NCI-H146 treated with DMSO at 0.1 percent for 48 hours (cell line): ENCODE results near the gene NDE1.
"Not testable (repeated sequence)": the region's sequence is repeated elsewhere in the genome, so short reads cannot be mapped to it uniquely, and the experiment has no call there.

Experiments used
- DNase-seq: peaks from one replicate; lab custom pipeline; 2025; ENCODE audit not compliant: unreplicated experiment; lab: John Stamatoyannopoulos, UW

Gene NDE1, protein sequence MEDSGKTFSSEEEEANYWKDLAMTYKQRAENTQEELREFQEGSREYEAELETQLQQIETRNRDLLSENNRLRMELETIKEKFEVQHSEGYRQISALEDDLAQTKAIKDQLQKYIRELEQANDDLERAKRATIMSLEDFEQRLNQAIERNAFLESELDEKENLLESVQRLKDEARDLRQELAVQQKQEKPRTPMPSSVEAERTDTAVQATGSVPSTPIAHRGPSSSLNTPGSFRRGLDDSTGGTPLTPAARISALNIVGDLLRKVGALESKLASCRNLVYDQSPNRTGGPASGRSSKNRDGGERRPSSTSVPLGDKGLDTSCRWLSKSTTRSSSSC

DNA sequence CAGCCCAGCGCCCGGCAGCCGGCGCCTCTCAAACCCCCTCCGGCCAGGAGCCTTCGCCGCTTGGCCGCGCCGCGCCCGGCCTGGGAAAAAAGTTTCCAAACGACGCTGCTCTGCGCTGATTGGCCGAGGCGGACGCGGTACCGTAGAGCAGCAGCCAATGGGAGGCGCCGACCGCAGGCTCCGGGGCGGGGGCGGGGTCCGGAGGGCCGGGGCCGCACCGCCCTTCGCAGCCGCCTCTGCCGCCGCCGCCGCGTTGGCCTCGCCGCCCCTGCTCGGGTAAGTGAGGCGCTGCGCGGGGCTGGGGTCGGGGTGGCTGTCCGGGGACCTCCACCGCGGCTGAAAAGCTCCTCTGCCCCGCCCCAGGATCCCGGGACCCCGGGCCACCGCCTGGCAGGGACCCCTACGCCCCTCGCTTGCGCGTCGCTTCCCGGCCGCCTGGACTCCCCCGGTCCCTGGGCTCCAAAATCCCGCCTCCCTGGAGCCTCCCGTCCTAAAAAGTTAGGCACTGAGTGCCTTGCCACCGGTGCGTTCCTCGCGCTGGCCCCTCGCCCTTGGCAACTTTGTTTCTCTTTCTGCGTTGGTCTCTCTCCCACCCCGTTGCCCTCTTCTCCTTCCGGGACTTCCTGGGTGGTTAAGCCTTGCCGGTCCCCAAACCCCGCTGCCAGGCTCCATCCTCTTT lies at the start of gene NDE1:
TSS of gene NDE1 (plus strand) at position 227 of the 679 bp plus-strand sequence. CDS start 14,534 bp downstream, outside the sequence.
- DNase-seq = peak; percentile 85

DNA sequence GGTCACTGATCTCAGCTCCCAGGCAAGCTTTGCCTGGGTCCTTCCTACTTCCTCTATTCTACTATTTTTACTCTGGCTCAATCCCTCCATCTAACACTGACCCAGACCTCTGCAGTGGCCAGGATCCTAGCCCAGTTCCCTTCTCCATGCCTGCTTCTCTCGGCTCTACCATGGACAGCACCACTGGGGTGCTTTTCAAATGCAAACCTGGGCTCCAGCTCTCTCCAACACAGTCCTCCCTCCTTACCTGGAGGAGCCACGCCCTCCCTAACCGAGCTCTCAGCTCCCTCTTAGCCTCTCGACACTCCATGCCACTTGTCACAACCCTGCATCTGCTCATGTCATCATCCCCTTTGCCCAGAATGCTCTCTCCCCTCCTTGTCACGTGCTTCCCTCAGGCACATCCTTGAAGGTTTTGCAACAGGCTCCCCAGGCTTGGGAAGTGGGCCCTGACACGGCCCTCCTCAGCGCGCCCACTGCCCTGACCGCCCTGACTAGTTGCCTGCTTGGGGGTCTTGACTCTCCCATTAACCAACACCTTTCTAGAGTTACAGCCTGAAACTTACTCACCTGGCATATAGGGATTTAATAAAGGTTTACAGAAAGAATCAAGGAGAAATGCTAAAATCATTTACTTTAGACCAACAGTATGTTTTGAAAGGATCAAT lies 48.7 kb upstream of the NDE1 start:
- DNase-seq = no peak

DNA sequence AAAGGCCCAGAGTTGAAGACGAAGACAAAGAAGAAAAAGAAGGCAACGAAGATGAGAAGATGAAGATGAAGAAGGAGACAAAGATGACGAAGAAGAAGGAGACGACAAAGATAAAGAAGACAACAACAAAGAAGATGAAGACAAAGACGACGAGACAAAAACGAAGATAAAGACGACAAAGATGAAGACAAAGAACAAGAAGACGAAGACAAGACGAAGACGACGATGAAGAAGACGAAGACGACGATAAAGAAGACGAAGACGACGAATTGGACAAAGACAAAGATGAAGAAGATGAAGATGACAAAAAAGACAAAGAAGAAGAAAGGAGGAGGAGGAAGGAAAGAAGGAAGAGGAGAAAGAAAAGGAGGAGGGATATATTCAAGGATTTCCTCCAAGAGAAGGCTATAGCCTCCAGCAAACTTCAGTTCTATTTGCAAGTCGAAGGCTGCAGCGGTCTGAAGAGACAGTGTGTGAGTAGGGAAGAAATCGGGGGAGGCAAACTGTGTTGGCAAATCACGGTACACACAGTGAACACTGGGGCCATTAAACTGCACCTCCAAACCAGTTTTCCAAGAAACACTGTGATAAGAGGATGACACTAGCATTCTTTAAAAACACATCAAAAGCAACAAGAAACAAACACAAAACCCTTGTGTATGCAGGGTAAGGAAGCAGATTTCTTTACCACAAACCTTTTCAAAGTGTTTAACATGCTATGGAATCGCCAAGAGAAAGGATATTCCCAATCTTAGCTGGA lies 47.6 kb upstream of the NDE1 start:
- DNase-seq = no peak

DNA sequence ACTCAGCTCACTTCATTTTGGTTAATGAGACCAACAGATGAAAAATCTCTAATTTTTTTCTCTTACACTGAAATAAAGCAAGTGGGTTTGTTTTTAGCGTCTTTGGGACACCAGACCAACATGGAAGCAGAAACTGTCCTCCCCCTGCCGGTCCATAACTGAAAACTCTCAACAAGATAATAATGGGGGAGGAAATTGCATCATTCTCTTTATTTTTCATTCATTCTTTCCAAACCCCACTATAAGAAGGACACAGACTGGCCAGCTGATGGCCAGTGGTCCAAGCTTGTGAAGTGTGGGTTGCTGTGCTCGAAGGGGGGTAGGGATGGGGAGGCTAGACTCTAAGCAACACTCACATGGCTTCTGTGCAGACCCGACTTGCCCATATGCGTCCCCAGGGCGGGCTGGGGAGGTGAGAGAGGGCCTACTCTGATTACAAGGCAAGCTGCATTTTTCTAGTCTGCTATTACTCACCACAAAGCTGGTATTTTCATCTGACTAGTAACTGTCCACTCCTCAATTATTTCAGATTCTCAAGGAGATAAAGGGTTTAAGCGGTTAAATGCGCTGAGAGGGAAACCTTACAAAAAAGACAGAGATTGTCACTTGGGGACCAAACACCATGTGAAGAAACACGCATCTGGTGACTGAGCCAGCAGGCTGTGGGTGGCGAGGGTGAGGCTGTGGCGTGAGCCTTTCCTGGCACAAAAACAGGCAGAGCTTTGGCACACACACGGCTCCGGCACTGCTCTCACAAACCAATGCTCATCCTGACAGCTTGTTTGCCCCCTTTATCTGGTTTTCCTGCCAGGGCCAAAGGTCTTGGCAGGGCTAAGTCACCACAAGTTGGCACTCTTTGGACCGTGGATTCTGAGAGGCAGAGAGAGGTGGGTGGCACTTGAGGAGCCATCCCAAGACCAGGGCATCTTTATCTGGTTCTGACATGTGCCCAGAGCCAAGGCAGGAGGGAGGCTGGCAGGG lies 45.3 kb upstream of the NDE1 start:
- DNase-seq = no peak

DNA sequence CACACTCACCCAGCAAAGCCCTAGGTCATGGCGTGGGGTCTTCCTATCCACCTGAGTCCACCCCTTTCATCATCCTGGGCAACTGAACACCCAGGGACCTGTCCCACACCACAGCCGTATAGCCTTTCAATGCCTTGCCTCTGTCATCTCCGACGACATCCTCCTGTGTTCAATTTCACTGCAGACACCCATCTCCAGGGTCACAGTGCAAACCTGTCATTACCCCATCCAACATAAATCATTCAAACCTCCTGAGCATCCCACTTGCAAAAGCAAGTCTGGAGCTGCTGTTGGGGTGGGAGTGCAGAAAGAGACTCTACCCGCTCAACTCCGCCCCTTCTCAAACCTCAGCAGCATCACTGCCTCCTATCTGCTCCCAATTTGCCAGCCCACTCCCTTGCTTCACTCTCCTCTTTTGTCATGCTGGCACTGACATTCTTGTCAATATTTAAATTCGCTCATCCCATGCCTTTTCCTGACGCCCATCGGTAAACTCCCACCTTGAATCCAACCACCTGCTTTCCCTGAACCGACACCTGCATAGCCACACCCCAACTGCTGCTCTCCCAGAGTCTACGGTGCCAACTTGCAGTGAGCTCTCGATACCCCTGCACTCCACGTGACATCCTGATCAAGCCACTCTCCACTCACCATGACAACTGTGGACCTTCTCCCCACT lies 44.1 kb upstream of the NDE1 start:
- DNase-seq = no peak

DNA sequence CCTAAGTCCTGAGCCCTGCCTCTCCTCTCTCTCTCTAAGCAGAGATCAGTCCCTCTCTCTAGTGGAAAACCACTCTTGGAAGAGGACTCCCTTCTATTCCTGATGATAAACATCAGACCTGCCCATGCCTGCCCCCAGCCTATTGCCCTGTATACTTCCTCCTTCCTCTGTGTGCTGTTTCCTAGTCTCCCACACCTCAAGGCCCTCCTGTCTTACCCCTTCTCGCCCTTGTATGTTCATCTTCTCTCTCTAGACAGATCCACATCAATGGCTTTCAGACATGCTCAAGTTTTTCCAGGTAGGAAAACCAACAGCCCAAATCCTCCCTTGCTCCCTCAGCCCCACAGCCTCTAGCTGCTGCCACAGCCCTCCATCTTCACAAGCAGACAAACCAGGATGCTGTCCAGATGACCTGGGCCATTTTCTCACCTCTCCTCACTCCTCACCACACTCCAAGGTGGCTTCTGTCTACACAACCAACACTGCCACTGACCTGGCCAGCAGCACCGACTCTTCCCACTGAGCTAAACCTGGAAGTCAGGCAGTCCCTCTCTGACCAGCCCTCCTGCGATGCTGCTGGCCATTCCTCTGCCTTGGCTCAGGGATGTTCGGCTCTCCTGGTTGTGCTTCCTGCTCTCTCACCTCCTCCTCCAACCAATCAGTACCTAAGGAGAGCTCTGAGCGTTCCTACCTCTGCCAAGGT lies 43.4 kb upstream of the NDE1 start:
- DNase-seq = no peak

DNA sequence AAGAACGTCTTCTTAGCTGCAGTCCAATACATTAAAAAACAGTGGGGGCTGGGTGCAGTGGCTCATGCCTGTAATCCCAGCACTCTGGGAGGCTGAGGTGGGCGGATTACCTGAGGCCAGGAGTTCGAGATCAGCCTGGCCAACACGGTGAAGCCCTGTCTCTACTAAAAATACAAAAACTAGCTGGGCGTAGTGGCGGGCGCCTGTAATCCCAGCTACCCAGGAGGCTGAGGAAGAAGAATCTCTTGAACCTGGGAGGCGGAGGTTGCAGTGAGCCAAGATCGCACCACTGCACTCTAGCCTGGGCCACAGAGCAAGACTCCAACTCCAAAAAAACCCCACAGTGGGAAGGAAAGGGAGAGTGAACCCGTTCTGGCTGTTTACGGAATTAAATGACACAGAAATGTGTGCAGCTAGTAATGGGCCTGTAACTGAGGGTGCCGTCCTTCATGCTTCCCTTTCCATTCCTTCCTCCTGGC lies 42.8 kb upstream of the NDE1 start:
- not testable (repeated sequence) for DNase-seq

DNA sequence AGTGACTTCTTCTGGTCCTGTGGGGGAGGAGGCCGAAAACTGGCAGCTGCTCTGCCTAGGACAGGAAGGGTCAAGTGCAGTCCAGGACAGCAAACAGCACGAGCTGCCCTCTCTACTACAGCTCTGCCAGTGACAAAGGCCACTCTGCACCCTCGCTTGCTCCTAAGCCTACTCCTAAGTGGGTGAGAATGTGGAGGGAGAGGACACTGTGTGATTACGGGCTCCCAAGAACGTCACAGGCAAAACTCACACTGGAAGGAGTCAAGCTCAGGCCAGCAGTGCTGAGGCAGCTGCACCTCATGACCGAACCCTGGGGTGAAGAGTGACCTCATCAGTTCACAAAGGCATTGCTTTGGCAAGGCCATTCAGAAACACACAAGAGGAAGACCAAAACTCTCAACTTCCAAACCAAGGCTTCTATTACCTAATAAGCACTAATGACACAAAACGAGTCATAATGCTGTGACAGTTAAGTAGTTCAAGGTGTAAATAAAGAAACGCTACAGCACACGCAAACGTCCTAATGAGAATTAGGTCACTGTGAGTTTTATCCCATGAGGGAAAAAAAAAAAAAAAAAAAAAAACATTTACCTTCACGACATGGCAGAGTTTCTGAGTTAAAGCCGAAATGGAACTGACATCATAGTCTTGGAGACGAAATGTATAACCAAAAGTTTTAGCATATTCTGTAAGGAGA lies 42.2 kb upstream of the NDE1 start:
- DNase-seq = no peak

DNA sequence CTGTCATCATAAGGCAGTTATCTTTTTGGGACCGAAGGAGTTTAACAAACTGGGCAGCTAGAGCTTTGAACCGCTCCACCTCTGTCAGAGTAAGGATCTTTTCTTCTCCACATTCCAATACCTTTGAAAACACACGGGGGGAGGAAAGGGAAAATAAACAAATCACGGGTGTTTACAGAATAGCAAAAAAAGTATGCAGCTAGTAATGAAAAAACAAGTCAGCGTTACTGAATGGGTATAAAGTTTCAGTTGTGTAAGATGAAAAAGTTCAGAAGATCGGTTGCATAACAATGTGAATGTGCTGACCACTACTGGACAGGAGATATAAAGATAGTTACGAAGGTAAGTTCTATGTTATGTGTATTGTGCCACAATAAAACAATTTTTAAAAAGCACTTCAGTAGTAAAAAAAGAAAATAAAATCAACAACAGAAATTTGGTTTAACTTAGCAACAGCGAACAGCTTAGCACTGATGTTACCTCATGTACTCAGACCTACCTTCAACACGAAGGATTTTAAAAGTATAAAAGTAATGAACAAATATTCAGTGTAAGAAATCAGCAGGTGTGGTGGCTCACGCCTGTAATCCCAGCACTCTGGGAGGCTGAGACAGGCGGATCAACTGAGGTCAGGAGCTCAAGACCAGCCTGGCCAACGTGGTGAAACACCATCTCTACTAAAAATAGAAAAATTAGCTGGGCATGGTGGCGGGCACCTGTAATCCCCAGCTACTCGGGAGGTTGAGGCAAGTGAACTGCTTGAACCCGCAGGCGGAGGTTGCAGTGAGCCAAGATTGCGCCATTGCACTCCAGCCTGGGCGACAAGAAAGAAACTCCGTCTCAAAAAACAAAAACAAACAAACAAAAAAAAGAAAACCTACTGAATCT lies 41.4 kb upstream of the NDE1 start:
- DNase-seq = no peak

DNA sequence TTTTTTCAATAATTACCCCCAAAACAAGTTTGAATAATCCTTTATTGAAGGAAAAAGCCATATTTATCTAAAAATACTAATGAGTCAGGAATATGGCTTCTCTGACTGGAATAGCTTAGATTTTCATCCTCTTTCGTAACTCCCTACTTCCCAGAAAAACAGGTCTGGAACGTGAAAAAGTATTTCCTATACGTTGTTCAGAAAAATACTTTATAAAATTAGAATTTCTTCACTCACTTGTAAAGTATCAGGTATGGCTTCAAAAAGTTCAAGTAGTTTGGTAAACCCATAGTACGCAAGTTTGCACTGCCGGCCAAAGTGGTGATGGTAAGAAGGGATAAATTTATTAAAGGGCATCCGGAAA lies 40.8 kb upstream of the NDE1 start:
- no peak for DNase-seq

DNA sequence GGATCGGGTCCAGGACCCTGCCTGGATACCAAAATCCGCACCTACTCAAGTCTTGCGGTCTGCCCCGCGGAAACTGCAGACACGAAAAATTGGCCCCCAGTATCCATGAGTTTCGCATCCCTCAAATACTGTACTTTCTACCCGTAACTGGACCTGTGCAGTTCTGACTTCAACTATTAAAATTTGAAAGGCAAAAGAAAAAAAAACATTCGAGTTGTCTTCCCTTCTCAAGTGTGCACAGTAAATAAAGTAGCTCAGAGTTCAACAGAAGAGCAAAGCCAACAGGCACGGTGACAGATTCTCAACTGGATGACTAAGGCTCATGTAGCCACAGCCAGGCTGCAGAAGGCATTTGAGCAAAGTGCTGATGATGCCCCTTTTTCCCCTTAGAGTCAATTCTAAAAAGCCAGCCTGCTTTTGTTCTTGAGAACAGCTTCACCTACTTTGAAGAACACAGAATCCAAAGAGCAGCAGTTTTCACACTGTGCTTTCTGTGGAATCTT lies 39.6 kb upstream of the NDE1 start:
- DNase-seq = no peak

DNA sequence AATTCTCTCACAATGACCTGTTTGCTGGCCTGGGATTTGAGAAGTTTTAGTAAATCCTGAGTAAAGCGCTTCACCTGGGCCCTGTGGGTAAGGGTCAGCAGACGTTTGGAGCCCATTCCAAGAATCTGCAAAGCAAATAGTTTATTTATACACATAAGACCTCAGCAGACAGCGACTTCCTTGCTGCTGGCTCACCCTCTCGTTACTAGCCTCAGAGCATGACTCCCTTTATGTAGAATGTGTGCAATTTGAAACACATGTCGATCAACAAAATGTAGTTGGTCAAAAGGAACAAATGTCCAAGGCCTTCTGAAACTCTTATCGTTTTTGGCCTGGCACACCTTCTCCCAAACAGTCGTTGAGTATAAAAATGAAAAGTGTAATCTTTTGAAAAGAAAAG lies 38.4 kb upstream of the NDE1 start:
- DNase-seq = no peak

DNA sequence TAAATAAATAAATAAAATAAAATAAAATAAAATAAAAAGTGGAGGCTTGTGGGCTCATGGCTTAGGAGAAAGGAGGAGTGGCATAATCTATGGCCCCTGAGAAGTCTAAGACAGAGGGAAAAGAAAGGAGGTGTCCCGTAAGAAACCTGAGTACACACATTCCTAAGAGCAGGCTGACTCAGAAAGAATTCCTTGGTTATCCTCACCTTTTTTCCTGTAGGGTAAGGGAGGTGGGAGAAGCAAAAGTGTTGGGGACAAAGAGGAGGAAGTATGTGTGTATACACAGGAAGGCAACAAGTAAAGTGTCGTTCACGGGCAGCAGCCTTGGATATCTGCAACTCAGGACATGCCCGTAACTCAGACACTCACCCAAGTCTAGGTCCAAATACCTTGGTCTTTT lies 36.4 kb upstream of the NDE1 start:
- DNase-seq = no peak

DNA sequence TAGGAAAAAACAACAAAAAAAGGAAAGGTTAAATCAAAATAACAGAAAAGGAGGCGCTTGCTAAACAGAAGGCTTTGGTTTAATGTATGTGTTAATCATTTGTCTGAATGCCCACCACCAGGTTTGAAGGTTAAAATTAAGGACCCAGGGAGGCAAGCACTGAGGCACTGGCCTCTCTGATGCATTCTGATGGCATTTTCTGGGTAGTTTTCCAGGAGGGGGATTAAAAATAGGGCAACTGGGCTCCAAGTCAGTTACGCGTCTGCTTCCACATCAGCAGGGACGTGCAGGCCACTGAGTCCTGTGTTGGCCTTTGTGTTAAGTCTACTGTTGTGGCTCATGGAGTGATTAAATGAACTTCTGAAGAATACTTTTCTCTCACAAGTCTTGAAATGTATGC lies 34.0 kb upstream of the NDE1 start:
- no peak for DNase-seq

DNA sequence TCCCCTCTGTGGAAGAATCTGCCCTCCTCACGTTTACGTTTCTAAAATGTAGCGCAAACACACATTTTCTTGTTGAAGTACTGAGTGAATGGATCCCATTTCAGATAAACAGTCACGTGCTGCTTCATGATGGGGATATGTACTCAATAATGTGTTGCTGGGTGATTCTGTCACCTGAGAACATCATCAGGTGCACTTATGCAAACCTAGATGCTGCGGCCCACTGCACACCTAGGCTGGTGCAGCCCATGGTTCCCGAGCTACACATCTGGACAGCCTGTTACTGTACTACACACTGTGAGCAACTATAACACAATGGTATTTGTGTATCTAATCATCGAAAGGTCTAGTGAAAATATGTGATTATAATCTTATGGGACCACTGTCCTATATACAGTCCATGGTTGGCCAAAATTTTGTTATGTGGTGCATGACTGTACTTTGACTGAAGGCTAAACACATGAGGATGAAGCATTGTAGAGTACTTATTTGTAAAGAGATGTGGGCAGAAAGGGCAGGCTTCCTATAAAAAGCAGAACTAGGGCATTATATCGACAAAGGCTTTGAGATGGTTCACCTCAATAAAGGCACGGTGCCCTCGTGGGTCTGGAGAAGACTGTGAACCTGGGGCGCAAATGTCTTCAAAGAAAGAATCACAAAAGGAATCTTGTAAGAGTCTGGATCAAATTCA lies 33.4 kb upstream of the NDE1 start:
- DNase-seq = no peak

DNA sequence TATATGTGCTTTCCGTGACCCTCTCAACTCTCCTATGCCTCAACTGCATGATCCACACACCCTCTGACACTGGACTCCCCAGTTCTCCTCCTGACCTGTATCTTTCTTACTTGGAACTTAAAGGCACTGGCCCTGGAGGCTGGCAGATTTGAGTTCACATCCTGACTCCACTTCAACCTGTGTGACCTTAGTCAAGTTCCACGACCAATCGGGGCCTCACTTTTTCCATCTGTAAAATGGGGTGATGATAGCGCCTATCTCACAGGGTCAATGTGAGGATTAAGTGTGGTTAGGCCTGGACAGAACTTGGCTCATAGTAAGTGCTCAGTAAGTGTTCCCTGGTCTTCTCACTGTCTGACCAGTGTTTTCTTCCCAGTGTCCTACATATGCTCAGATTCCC lies 32.1 kb upstream of the NDE1 start:
- no peak for DNase-seq

DNA sequence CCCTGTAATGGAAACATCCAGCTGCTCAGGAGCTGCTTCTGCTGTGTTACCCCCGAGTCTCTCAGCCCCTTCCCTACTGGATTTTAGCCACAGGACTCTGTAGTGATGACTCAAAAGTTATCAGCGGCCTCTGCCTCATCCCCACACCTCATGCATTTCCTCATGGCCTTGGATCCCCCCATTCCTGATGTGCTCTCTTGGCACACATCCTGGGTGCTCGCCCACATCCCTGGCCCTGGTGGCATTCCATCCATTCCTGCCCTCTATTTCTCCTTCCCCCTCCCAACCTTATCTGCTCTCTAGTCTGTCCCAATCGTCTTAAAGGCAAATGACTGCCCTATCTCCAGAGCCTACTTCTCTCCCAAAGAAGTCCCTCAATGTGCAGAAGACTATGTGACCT lies 31.7 kb upstream of the NDE1 start:
- DNase-seq = no peak
